ENCODE results near the gene SSTR5.
"Not testable (repeated sequence)": the region's sequence is repeated elsewhere in the genome, so short reads cannot be mapped to it uniquely, and the experiment has no call there.

Gene SSTR5

GRCh38 chr16:1082266-1082951 lies 9.9 kb downstream of the SSTR5 start:
- Histone ChIP-seq H3K4me2 (ENCODE audit: low read length, poor library complexity, severe bottlenecking) (no peak overlapping the region), H4K91ac (ENCODE audit: low read length) (no peak overlapping the region), H3K36me3 (ENCODE audit: control insufficient read depth in 1 of 2, insufficient read depth in 2 of 2, low read depth in 1 of 2, low read length in 2 of 2) (peaks cover 0 to 3% of the 10 kb centered on the region in 2 experiments), H2BK120ac (ENCODE audit: low read depth, low read length) (no peak overlapping the region), H4K8ac (ENCODE audit: low read length) (no peak overlapping the region), H3K23ac (ENCODE audit: low read length in 2 of 2) (no peak overlapping the region), H3K27ac (ENCODE audit: low read length, poor library complexity, severe bottlenecking) (no peak overlapping the region), H3K9ac (ENCODE audit: low read length) (no peak overlapping the region), H3K4ac (ENCODE audit: low read depth in 1 of 2, low read length in 2 of 2) (no peak overlapping the region), H3K9me3 (ENCODE audit: control insufficient read depth, low read length) (peaks cover 16% of the 10 kb centered on the region), H2AK5ac (ENCODE audit: low read length, severe bottlenecking) (no peak overlapping the region), H2BK12ac (ENCODE audit: low read length in 2 of 2) (no peak overlapping the region), H2BK15ac (ENCODE audit: low read depth, poor library complexity, severe bottlenecking) (no peak overlapping the region), H3K79me1 (replicated peaks; ENCODE audit: low read length, poor library complexity, severe bottlenecking) (no peaks in the 10 kb centered on the region), H3K18ac (ENCODE audit: low read depth in 1 of 2, low read length in 2 of 2) (no peak overlapping the region), H2BK5ac (ENCODE audit: low read depth, low read length, poor library complexity, severe bottlenecking) (no peak overlapping the region), H3K14ac (ENCODE audit: low read length in 2 of 2) (no peak overlapping the region), H2AFZ (ENCODE audit: low read depth, low read length) (no peak overlapping the region), H3K27me3 (ENCODE audit: control insufficient read depth in 1 of 2, insufficient read depth in 1 of 2, low read length in 2 of 2) (peaks cover 7 to 38% of the 10 kb centered on the region in 2 experiments), H3K4me3 (ENCODE audit: insufficient read depth in 1 of 2, low read depth in 1 of 2, low read length in 2 of 2) (no peak overlapping the region), H3K4me1 (ENCODE audit: control insufficient read depth, insufficient read depth, low read depth, low read length) (peaks cover 19% of the 10 kb centered on the region)
- DNase-seq = peak; percentile 15
- 57% methylated on average over 21 of the region's 21 CpGs for WGBS

GRCh38 chr16:1082952-1083675 lies 10.6 kb downstream of the SSTR5 start:
- no peak for DNase-seq
- Histone ChIP-seq H3K4me3 (ENCODE audit: insufficient read depth in 1 of 2, low read depth in 1 of 2, low read length in 2 of 2) (no peak overlapping the region), H4K91ac (ENCODE audit: low read length) (no peak overlapping the region), H4K8ac (ENCODE audit: low read length) (peak overlapping the region; percentile 16), H3K14ac (ENCODE audit: low read length in 2 of 2) (no peak overlapping the region), H3K27me3 (ENCODE audit: control insufficient read depth in 1 of 2, insufficient read depth in 1 of 2, low read length in 2 of 2) (peaks cover 6 to 45% of the 10 kb centered on the region in 2 experiments), H2BK120ac (ENCODE audit: low read depth, low read length) (no peak overlapping the region), H3K4me2 (ENCODE audit: low read length, poor library complexity, severe bottlenecking) (no peak overlapping the region), H3K9ac (ENCODE audit: low read length) (no peak overlapping the region), H3K27ac (ENCODE audit: low read length, poor library complexity, severe bottlenecking) (no peak overlapping the region), H2BK5ac (ENCODE audit: low read depth, low read length, poor library complexity, severe bottlenecking) (no peak overlapping the region), H3K18ac (ENCODE audit: low read depth in 1 of 2, low read length in 2 of 2) (no peak overlapping the region), H2AFZ (ENCODE audit: low read depth, low read length) (no peak overlapping the region), H3K79me1 (replicated peaks; ENCODE audit: low read length, poor library complexity, severe bottlenecking) (no peaks in the 10 kb centered on the region), H3K9me3 (ENCODE audit: control insufficient read depth, low read length) (peaks cover 16% of the 10 kb centered on the region), H2BK15ac (ENCODE audit: low read depth, poor library complexity, severe bottlenecking) (peak overlapping the region; percentile 76), H2AK5ac (ENCODE audit: low read length, severe bottlenecking) (no peak overlapping the region), H2BK12ac (ENCODE audit: low read length in 2 of 2) (no peak overlapping the region), H3K4me1 (ENCODE audit: control insufficient read depth, insufficient read depth, low read depth, low read length) (peaks cover 19% of the 10 kb centered on the region), H3K23ac (ENCODE audit: low read length in 2 of 2) (no peak overlapping the region), H3K36me3 (ENCODE audit: control insufficient read depth in 1 of 2, insufficient read depth in 2 of 2, low read depth in 1 of 2, low read length in 2 of 2) (peaks cover 0 to 3% of the 10 kb centered on the region in 2 experiments), H3K4ac (ENCODE audit: low read depth in 1 of 2, low read length in 2 of 2) (no peak overlapping the region)
- 52% methylated on average over 26 of the region's 34 CpGs for WGBS

- Histone ChIP-seq H3K27ac (ENCODE audit: low read length, poor library complexity, severe bottlenecking) (no peak overlapping the region), H2BK5ac (ENCODE audit: low read depth, low read length, poor library complexity, severe bottlenecking) (no peak overlapping the region), H3K4me1 (ENCODE audit: control insufficient read depth, insufficient read depth, low read depth, low read length) (peaks cover 10% of the 10 kb centered on the region), H2BK12ac (ENCODE audit: low read length in 2 of 2) (no peak overlapping the region), H2BK120ac (ENCODE audit: low read depth, low read length) (no peak overlapping the region), H2BK15ac (ENCODE audit: low read depth, poor library complexity, severe bottlenecking) (no peak overlapping the region), H2AK5ac (ENCODE audit: low read length, severe bottlenecking) (no peak overlapping the region), H3K14ac (ENCODE audit: low read length in 2 of 2) (no peak overlapping the region), H2AFZ (ENCODE audit: low read depth, low read length) (no peak overlapping the region), H3K4ac (ENCODE audit: low read depth in 1 of 2, low read length in 2 of 2) (no peak overlapping the region), H3K9ac (ENCODE audit: low read length) (no peak overlapping the region), H3K4me2 (ENCODE audit: low read length, poor library complexity, severe bottlenecking) (no peak overlapping the region), H4K91ac (ENCODE audit: low read length) (no peak overlapping the region), H3K79me1 (replicated peaks; ENCODE audit: low read length, poor library complexity, severe bottlenecking) (no peaks in the 10 kb centered on the region), H4K8ac (ENCODE audit: low read length) (no peak overlapping the region), H3K18ac (ENCODE audit: low read depth in 1 of 2, low read length in 2 of 2) (no peak overlapping the region), H3K4me3 (ENCODE audit: insufficient read depth in 1 of 2, low read depth in 1 of 2, low read length in 2 of 2) (no peak overlapping the region), H3K27me3 (ENCODE audit: control insufficient read depth in 1 of 2, insufficient read depth in 1 of 2, low read length in 2 of 2) (peaks cover 6 to 64% of the 10 kb centered on the region in 2 experiments), H3K23ac (ENCODE audit: low read length in 2 of 2) (no peak overlapping the region), H3K9me3 (ENCODE audit: control insufficient read depth, low read length) (peaks cover 16% of the 10 kb centered on the region), H3K36me3 (ENCODE audit: control insufficient read depth in 1 of 2, insufficient read depth in 2 of 2, low read depth in 1 of 2, low read length in 2 of 2) (no peaks in the 10 kb centered on the region)
- no peak for DNase-seq
- WGBS = 92% methylated on average over 6 of the region's 6 CpGs
Measured at GRCh38 chr16:1084971-1085370, 12.4 kb downstream of the SSTR5 start.

GRCh38 chr16:1086443-1086842 lies 13.9 kb downstream of the SSTR5 start:
- not testable (repeated sequence) for H3K9ac ChIP-seq (ENCODE audit: low read length); H2AK5ac ChIP-seq (ENCODE audit: low read length, severe bottlenecking); H4K91ac ChIP-seq (ENCODE audit: low read length); H3K4me2 ChIP-seq (ENCODE audit: low read length, poor library complexity, severe bottlenecking); H3K23ac ChIP-seq (ENCODE audit: low read length in 2 of 2); H3K4me3 ChIP-seq (ENCODE audit: insufficient read depth in 1 of 2, low read depth in 1 of 2, low read length in 2 of 2); H2BK5ac ChIP-seq (ENCODE audit: low read depth, low read length, poor library complexity, severe bottlenecking); H3K4me1 ChIP-seq (ENCODE audit: control insufficient read depth, insufficient read depth, low read depth, low read length); H2BK120ac ChIP-seq (ENCODE audit: low read depth, low read length); H3K4ac ChIP-seq (ENCODE audit: low read depth in 1 of 2, low read length in 2 of 2); H3K18ac ChIP-seq (ENCODE audit: low read depth in 1 of 2, low read length in 2 of 2); H4K8ac ChIP-seq (ENCODE audit: low read length); DNase-seq; H3K14ac ChIP-seq (ENCODE audit: low read length in 2 of 2); H3K36me3 ChIP-seq (ENCODE audit: control insufficient read depth in 1 of 2, insufficient read depth in 2 of 2, low read depth in 1 of 2, low read length in 2 of 2); H3K79me1 ChIP-seq (replicated peaks; ENCODE audit: low read length, poor library complexity, severe bottlenecking); H3K27ac ChIP-seq (ENCODE audit: low read length, poor library complexity, severe bottlenecking); H2AFZ ChIP-seq (ENCODE audit: low read depth, low read length); H2BK15ac ChIP-seq (ENCODE audit: low read depth, poor library complexity, severe bottlenecking); H2BK12ac ChIP-seq (ENCODE audit: low read length in 2 of 2)
- 97% methylated on average over 7 of the region's 10 CpGs for WGBS
- Histone ChIP-seq H3K9me3 (ENCODE audit: control insufficient read depth, low read length) (peaks cover 16% of the 10 kb centered on the region), H3K27me3 (ENCODE audit: control insufficient read depth in 1 of 2, insufficient read depth in 1 of 2, low read length in 2 of 2) (peaks cover 6 to 62% of the 10 kb centered on the region in 2 experiments)
